HUDEP-2 (cell line): ENCODE data around the gene TRAPPC2B.
A peak's percentile ranks its signal among the peaks of the same experiment; 100 is the strongest.
"Not testable (repeated sequence)": the region's sequence is repeated elsewhere in the genome, so short reads cannot be mapped to it uniquely, and the experiment has no call there.

Experiments
- DNase-seq, 76 experiments: peaks; one replicate each; lab custom pipeline; 2025; ENCODE audit not compliant: unreplicated experiment in 76 of 76; lab: John Stamatoyannopoulos, UW

Gene TRAPPC2B

GRCh38 chr19:57366776-57367175 is 3.4 kb downstream of the TRAPPC2B start:
- no peak for DNase-seq

GRCh38 chr19:57374179-57374578 is 10.8 kb downstream of the TRAPPC2B start:
- DNase-seq: no peak

GRCh38 chr19:57374647-57375046 is 11.3 kb downstream of the TRAPPC2B start:
- DNase-seq: not testable (repeated sequence)

- DNase-seq: no peak
Observed at GRCh38 chr19:57376151-57376550, 12.8 kb downstream of the TRAPPC2B start.

- no peak for DNase-seq
Observed at GRCh38 chr19:57377498-57378146, 14.3 kb downstream of the TRAPPC2B start.

- DNase-seq: no peak
Observed at GRCh38 chr19:57380923-57381322, 17.6 kb downstream of the TRAPPC2B start.

GRCh38 chr19:57382806-57383488 is 19.6 kb downstream of the TRAPPC2B start:
- DNase-seq: no peak

- no peak for DNase-seq
Observed at GRCh38 chr19:57389194-57389729, 25.9 kb downstream of the TRAPPC2B start.

GRCh38 chr19:57389730-57390598 is 26.6 kb downstream of the TRAPPC2B start, which contains the start of gene ZNF548:
Gene ZNF548, plus strand, starts transcription at chr19:57389854. Its CDS starts 246 bp downstream, at chr19:57390100.
- peak; percentile 53 to 99 (median 93) for DNase-seq

- no peak for DNase-seq
Observed at GRCh38 chr19:57395710-57396109, 32.4 kb downstream of the TRAPPC2B start.

GRCh38 chr19:57398868-57399267 is 35.5 kb downstream of the TRAPPC2B start:
- no peak for DNase-seq

- no peak for DNase-seq
Observed at GRCh38 chr19:57403737-57404563, 40.6 kb downstream of the TRAPPC2B start.

GRCh38 chr19:57406516-57407123 is 43.3 kb downstream of the TRAPPC2B start:
- DNase-seq: peak in 66 of 76 experiments; percentile 3 to 74 (median 43)

GRCh38 chr19:57410877-57411671 is 47.7 kb downstream of the TRAPPC2B start, which contains the start of gene ZNF17:
Gene ZNF17, plus strand, starts transcription at chr19:57411161. Its CDS starts 2,455 bp downstream, at chr19:57413616.
- DNase-seq: peak in 75 of 76 experiments; percentile 44 to 96 (median 90)
